ENCODE measurements around the gene SPNS1. TPM values are rescaled to one million over a fixed set of nuclear protein-coding genes. Genes with fewer than 3 reads are reported as not detected.

The SPNS1 gene
- total and polyA plus RNA-seq, 2 of the 8 experiments (the other 6 are each of a cell fraction or from before 2014, with no cell fraction given) = 48.8 to 66.9 TPM

- TF ChIP-seq CHD7 (IDR thresholded peaks at IDR 0.05; ENCODE audit: insufficient replicate concordance, low read length) = no peak
- no peak for TF ChIP-seq JUN (IDR thresholded peaks at IDR 0.05; ENCODE audit: low read depth, low read length)
- no peak for TF ChIP-seq HDAC6 (IDR thresholded peaks at IDR 0.05; ENCODE audit: low read depth, low read length)
- no peak for TF ChIP-seq ASH2L (IDR thresholded peaks at IDR 0.05; ENCODE audit: low read length)
- TF ChIP-seq EGR1 (IDR thresholded peaks at IDR 0.05; ENCODE audit: borderline replicate concordance, low read depth, low read length) = no peak
- no peak for TF ChIP-seq BACH1 (IDR thresholded peaks at IDR 0.05; ENCODE audit: low read length)
- no peak for TF ChIP-seq CEBPB (IDR thresholded peaks at IDR 0.05; ENCODE audit: low read depth, low read length)
Measured at GRCh38 chr16:28936784-28937155, 37.8 kb upstream of the SPNS1 start (continued).

Measured in H1 (cell line).